Kidney (tissue), 14 donors: ENCODE data around the gene DTNBP1. TPM values are rescaled to one million over a fixed set of nuclear protein-coding genes. Genes with fewer than 3 reads are reported as not detected.

Experiments used
- DNase-seq, 5 donors: peaks; one replicate each; pipeline ENCODE4 v3.0.0-alpha.2; 2013 to 2020
- FAIRE-seq: peaks from 2 replicates; lab custom pipeline; 2012; peaks lifted over from hg19 to GRCh38; lab: Jason Lieb, UNC
- H3K27ac ChIP-seq, 2 donors: one replicate each; pipeline ENCODE4 v1.7.0; 2013; ENCODE audit warnings: low read depth in 2 of 2, low read length in 2 of 2, inconsistent platforms in 1 of 2
- H3K27me3 ChIP-seq: one replicate; pipeline ENCODE4 v1.7.1; 2013; ENCODE audit warnings: low read length, inconsistent platforms; ENCODE audit not compliant: control insufficient read depth, insufficient read depth
- H3K36me3 ChIP-seq, 3 donors: one replicate each; pipeline versions ENCODE4 v1.7.0 to v1.7.1; 2013; ENCODE audit warnings: low read length in 3 of 3, control low read depth in 1 of 3, inconsistent platforms in 1 of 3; ENCODE audit not compliant: insufficient read depth in 3 of 3, control insufficient read depth in 2 of 3
- H3K4me1 ChIP-seq, 3 donors: one replicate each; pipeline versions ENCODE4 v1.7.0 to v1.7.1; 2013; ENCODE audit warnings: low read length in 3 of 3, inconsistent platforms in 1 of 3, low read depth in 1 of 3; ENCODE audit not compliant: control insufficient read depth in 2 of 3, insufficient read depth in 2 of 3
- H3K4me3 ChIP-seq, 3 donors: one replicate each; pipeline versions ENCODE4 v1.7.0 to v1.8.1; 2013; ENCODE audit warnings: low read length in 3 of 3, control low read depth in 1 of 3, inconsistent platforms in 1 of 3
- H3K9ac ChIP-seq, 3 donors: one replicate each; pipeline versions ENCODE4 v1.7.0 to v1.7.1; 2013; ENCODE audit warnings: low read length in 3 of 3, control low read depth in 1 of 3, inconsistent platforms in 1 of 3
- H3K9me3 ChIP-seq, 3 donors: one replicate each; pipeline versions ENCODE4 v1.7.0 to v1.7.1; 2013; ENCODE audit warnings: low read length in 3 of 3, control low read depth in 1 of 3, inconsistent platforms in 1 of 3; ENCODE audit not compliant: control insufficient read depth in 2 of 3, insufficient read depth in 1 of 3
- CTCF ChIP-seq: IDR thresholded peaks from 3 replicates; pipeline ENCODE4 v1.5.1; 2012; ENCODE audit warnings: mild to moderate bottlenecking, moderate library complexity, borderline replicate concordance; ENCODE audit not compliant: insufficient read depth; ENCODE audit errors: extremely low read depth
- intact Hi-C: fragments of 100-400 bp; cut with DNase I; formaldehyde crosslinking; loops from one replicate; pipeline ENCODE4 v1.11.1; 2022
- polyA plus RNA-seq: library from polyadenylated mRNA; stranded (reverse); fragments of 350-450 nt; fragmentation: Illumina TruSeq; extraction: RNeasy Lipid Tissue Mini Kit (QIAGEN cat#74804); gene quantifications from one replicate; pipeline ENCODE4 v1.2.3, GENCODE V29; 2014; ENCODE audit warnings: low read depth, low replicate concordance; ENCODE audit not compliant: insufficient read depth
- total RNA-seq: library from RNA; stranded (reverse); fragmentation: NEBNext Ultra II Directional; extraction: Animal tissue kit (Norgen Biotek cat#: 25700); gene quantifications from one replicate; pipeline ENCODE4 v1.2.1, GENCODE V29; 2021
- donor health status: control.
- donor health status: control.
- donor health status: control.
- donor health status: control.
- donor health status: control.
- donor health status: DM: yes; HTN: yes; CAD: no.
- donor health status: Normal renal cell carcinoma (clear cell type).

Gene DTNBP1
- total and polyA plus RNA-seq, 2 donors from 2014 or later: 25.2 to 36.2 TPM

GRCh38 chr6:15475261-15475660 lies 187.6 kb downstream of the DTNBP1 start:
- DNase-seq (no peak), FAIRE-seq (no peak)
- no peak overlapping the region for H3K9ac ChIP-seq
- no peak overlapping the region for H3K4me3 ChIP-seq
- H3K36me3 ChIP-seq: peaks cover 0 to 5% (median 2%) of the 10 kb centered on the region in 3 donors
- peaks cover 14 to 16% (median 14%) of the 10 kb centered on the region in 3 donors for H3K4me1 ChIP-seq
- no peak for TF ChIP-seq CTCF
- no peaks in the 10 kb centered on the region for H3K9me3 ChIP-seq
- no peaks in the 10 kb centered on the region for H3K27me3 ChIP-seq
- intact Hi-C loops: no loop called here
- peak overlapping the region in 1 of 2 donors; percentile 40 for H3K27ac ChIP-seq

DNA sequence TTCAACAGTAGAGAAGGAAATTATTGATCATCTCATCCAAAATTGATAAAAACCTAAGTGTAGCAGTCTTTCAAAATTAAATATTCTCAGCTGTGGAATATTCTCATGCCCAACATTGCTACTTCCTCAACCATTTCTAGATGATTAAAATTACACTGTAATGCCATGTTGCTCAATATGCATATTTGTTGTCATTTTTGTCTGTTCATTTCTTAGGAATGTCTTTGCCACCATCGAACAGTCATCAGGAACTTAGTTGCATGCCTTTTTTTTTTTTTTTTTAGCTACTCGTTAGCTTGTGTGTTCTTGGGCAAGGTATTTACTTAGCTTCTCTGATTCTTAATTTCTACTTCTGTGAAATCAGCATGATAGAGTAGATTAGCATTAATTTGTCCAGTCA lies 188.6 kb downstream of the DTNBP1 start:
- Histone ChIP-seq H3K9me3 (no peaks in the 10 kb centered on the region), H3K4me1 (peaks cover 14 to 16% (median 14%) of the 10 kb centered on the region in 3 donors), H3K27ac (peak overlapping the region in 1 of 2 donors; percentile 45), H3K4me3 (no peak overlapping the region), H3K9ac (no peak overlapping the region), H3K36me3 (peaks cover 0 to 5% (median 3%) of the 10 kb centered on the region in 3 donors), H3K27me3 (no peaks in the 10 kb centered on the region)
- DNase-seq: no peak
- intact Hi-C loops: no loop called here
- FAIRE-seq: no peak
- no peak for TF ChIP-seq CTCF

DNA sequence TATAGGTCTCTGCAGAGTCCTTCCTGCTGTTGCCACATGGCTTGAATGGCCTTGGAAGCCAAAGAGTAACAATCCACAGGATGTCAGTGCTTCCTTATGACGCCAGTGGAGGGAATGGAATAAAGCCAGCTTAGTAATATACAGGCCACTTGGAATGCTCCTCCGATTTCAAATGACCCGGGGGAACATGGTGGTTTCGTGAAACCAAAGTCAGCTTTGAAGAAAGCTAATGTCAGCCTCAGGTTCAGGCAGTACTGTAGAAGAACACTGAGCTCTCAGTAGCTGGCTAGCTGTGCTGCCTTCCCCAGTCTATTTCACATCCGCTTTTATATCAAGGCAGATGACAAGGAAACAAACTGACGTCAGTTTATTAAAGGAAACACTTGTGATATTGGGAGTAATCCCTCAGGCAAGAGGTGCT lies 189.1 kb downstream of the DTNBP1 start:
- no peaks in the 10 kb centered on the region for H3K9me3 ChIP-seq
- intact Hi-C loops: no loop called here

More for the DNA sequence above, 189.1 kb downstream of the DTNBP1 start:
- H3K4me3 ChIP-seq: no peak overlapping the region
- no peak overlapping the region for H3K9ac ChIP-seq
- peaks cover 14 to 16% (median 14%) of the 10 kb centered on the region in 3 donors for H3K4me1 ChIP-seq
- no peaks in the 10 kb centered on the region for H3K27me3 ChIP-seq
- FAIRE-seq (no peak), DNase-seq (peak in 1 of 5 donors; percentile 51)
- H3K27ac ChIP-seq: peak overlapping the region in 1 of 2 donors; percentile 45
- no peak for TF ChIP-seq CTCF
- peaks cover 0 to 7% (median 7%) of the 10 kb centered on the region in 3 donors for H3K36me3 ChIP-seq
